PC-3 (cell line): ENCODE data around the gene ZSWIM1.

Source experiments
- EZH2 ChIP-seq: fragments of 300-600 bp; sonication (generic); IDR thresholded peaks from one replicate; pipeline ENCODE4 v1.6.1; 2017; ENCODE audit warnings: antibody characterized with exemption, mild to moderate bottlenecking, low read length; ENCODE audit not compliant: unreplicated experiment
- TF ChIP-seq, protein P1 (sequence below): fragments of 300-600 bp; sonication (generic); conservative IDR thresholded peaks from 2 replicates; pipeline ENCODE4 v1.5.1; 2017; ENCODE audit warnings: antibody characterized with exemption, low read depth, mild to moderate bottlenecking, low read length

DNA sequence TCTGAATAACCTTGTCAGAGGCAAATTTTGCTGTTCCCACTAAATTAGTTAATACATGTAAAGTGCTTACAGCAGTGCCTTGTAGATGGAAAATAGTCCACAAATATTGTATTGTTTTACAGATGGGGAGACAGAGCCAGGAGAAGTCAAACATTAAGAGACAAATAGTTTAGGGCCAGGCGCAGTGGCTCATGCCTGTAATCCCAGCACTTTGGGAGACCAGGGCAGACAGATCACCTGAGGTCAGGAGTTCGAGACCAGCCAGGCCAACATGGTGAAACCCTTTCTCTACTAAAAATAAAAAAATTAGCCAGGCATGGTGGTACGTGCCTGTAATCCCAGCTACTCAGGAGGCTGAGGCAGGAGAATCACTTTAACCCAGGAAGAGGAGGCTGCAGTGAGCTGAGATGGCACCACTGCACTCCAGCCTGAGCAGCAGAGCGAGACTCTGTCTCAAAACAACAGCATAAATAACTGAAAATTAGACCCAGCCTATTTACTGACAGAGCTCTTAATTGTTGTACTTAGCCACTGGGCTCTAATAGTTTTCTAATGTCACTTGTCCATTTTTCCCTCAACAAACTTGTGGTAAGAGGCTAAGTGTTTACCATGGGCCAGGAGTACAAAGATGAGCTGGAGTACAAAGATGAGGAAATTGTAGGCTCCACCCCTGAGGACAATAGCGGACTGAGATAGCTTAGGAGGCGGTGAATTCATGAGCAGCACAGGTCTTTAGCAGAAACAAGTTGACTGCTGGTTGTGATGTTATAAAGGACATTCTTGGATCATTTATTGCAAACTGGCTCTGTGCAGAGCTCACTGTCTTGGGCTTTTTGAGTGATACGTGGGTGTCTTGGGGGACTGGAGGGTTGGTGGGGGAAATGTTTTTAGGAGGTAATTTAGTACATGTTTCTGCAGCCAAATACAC lies 17.2 kb upstream of the ZSWIM1 start:
- TF ChIP-seq, protein P1, sequence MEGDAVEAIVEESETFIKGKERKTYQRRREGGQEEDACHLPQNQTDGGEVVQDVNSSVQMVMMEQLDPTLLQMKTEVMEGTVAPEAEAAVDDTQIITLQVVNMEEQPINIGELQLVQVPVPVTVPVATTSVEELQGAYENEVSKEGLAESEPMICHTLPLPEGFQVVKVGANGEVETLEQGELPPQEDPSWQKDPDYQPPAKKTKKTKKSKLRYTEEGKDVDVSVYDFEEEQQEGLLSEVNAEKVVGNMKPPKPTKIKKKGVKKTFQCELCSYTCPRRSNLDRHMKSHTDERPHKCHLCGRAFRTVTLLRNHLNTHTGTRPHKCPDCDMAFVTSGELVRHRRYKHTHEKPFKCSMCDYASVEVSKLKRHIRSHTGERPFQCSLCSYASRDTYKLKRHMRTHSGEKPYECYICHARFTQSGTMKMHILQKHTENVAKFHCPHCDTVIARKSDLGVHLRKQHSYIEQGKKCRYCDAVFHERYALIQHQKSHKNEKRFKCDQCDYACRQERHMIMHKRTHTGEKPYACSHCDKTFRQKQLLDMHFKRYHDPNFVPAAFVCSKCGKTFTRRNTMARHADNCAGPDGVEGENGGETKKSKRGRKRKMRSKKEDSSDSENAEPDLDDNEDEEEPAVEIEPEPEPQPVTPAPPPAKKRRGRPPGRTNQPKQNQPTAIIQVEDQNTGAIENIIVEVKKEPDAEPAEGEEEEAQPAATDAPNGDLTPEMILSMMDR: no peak
- TF ChIP-seq EZH2: no peak
